GM12878 (cell line): ENCODE measurements around the gene NDRG4. TPM values are rescaled to one million over a fixed set of nuclear protein-coding genes. Genes with fewer than 3 reads are reported as not detected.
A peak's percentile ranks its signal among the peaks of the same experiment; 100 is the strongest.

ENCODE experiments used
- ATAC-seq: fragments of 200-7000 bp; cut with Tn5 transposase; 3 replicates; pipeline ENCODE4 v1.9.1; 2020; ENCODE audit warnings: mild to moderate bottlenecking, moderate library complexity
- BruUV-seq: library from RNA; stranded (reverse); fragments of 400-500 nt; replicated peaks from 2 replicates; lab custom pipeline; 2021; lab: Mats Ljungman, UMichigan
- CTCF ChIA-PET: fragments of 300-600 bp; sonication (Branson Sonifier 250); formaldehyde crosslinking; extraction: SDS; loops from one replicate; lab custom pipeline; 2021; ENCODE audit warnings: inconsistent platforms; lab: Yijun Ruan, JAX
- POLR2A ChIA-PET: fragments of 350-600 bp; formaldehyde crosslinking; extraction: SDS; loops from one replicate; lab custom pipeline; 2021; ENCODE audit warnings: inconsistent platforms; lab: Charles Lee
- RAD21 ChIA-PET: fragments of 300-600 bp; sonication (Branson Sonifier 250); formaldehyde crosslinking; loops from one replicate; lab custom pipeline; 2023; ENCODE audit warnings: antibody characterized with exemption; ENCODE audit not compliant: unreplicated experiment; lab: Charles Lee
- SMC1A ChIA-PET: fragments of 300-600 bp; sonication (Branson Sonifier 250); formaldehyde crosslinking; loops from one replicate; lab custom pipeline; 2023; ENCODE audit not compliant: unreplicated experiment, uncharacterized antibody; lab: Charles Lee
- DNase-seq: peaks from one replicate; pipeline ENCODE4 v3.0.0-alpha.2; 2011; ENCODE audit warnings: low read depth, low spot score
- FAIRE-seq: peaks from 3 replicates; lab custom pipeline; 2011; peaks lifted over from hg19 to GRCh38; lab: Jason Lieb, UNC
- H2AFZ ChIP-seq: 2 replicates; pipeline ENCODE4 v1.6.0; 2011; ENCODE audit warnings: low read depth, low read length, control low read depth; ENCODE audit not compliant: control insufficient read depth
- H3K27ac ChIP-seq: 2 replicates; pipeline ENCODE4 v1.5.1; 2011; ENCODE audit warnings: control low read depth; ENCODE audit not compliant: control insufficient read depth, insufficient read depth
- H3K27me3 ChIP-seq, 2 experiments: replicated peaks in 1 of 2; 2 replicates each; pipeline versions ENCODE4 v1.6.0 to v1.6.1; 2011; ENCODE audit warnings: low read length in 1 of 2; ENCODE audit not compliant: control insufficient read depth in 2 of 2, insufficient read depth in 2 of 2
- H3K36me3 ChIP-seq, 2 experiments: 2 replicates each; pipeline ENCODE4 v1.5.1; 2011; ENCODE audit warnings: low read length in 1 of 2; ENCODE audit not compliant: control insufficient read depth in 2 of 2, insufficient read depth in 2 of 2
- H3K4me1 ChIP-seq: 2 replicates; pipeline ENCODE4 v1.6.1; 2011; ENCODE audit warnings: mild to moderate bottlenecking, low read length, moderate library complexity, mixed read lengths; ENCODE audit not compliant: control insufficient read depth, insufficient read depth
- H3K4me2 ChIP-seq: 2 replicates; pipeline ENCODE4 v1.6.0; 2011; ENCODE audit warnings: control low read depth; ENCODE audit not compliant: control insufficient read depth, insufficient read depth
- H3K4me3 ChIP-seq: fragments of 200-600 bp; sonication (generic); 2 replicates; pipeline ENCODE4 v1.5.1; 2016
- H3K79me2 ChIP-seq: 2 replicates; pipeline ENCODE4 v1.6.0; 2011; ENCODE audit warnings: low read length; ENCODE audit not compliant: control insufficient read depth, insufficient read depth
- H3K9ac ChIP-seq: 2 replicates; pipeline ENCODE4 v1.8.0; 2011; ENCODE audit warnings: low read length, control low read depth, mixed read lengths; ENCODE audit not compliant: control insufficient read depth, insufficient read depth
- H3K9me3 ChIP-seq: replicated peaks from 3 replicates; pipeline ENCODE4 v1.5.1; 2011; ENCODE audit warnings: mild to moderate bottlenecking, low read length; ENCODE audit not compliant: control insufficient read depth, insufficient read depth
- H4K20me1 ChIP-seq: 2 replicates; pipeline ENCODE4 v1.6.0; 2011; ENCODE audit not compliant: control insufficient read depth, insufficient read depth
- BACH1 ChIP-seq: fragments of 450-650 bp; IDR thresholded peaks from 2 replicates; pipeline ENCODE4 v1.6.1; 2017; ENCODE audit warnings: mild to moderate bottlenecking, borderline replicate concordance
- CHD1 ChIP-seq: IDR thresholded peaks from 2 replicates; pipeline ENCODE4 v1.6.1; 2012; ENCODE audit warnings: low read depth, low read length, improper control_type of control experiment
- NFYA ChIP-seq: IDR thresholded peaks from 2 replicates; pipeline ENCODE4 v1.6.1; 2011; ENCODE audit warnings: low read depth, mild to moderate bottlenecking, low read length, improper control_type of control experiment, borderline replicate concordance
- POLR2AphosphoS5 ChIP-seq: IDR thresholded peaks from 2 replicates; pipeline ENCODE4 v1.6.1; 2011; ENCODE audit warnings: mild to moderate bottlenecking, low read length, inconsistent platforms
- RELA ChIP-seq: fragments of 450-650 bp; IDR thresholded peaks from 2 replicates; pipeline ENCODE4 v1.8.0; 2014; ENCODE audit warnings: borderline replicate concordance; ENCODE audit not compliant: partially characterized antibody
- SMARCA5 ChIP-seq: fragments of 450-650 bp; IDR thresholded peaks from 2 replicates; pipeline ENCODE4 v1.6.1; 2017; ENCODE audit warnings: mild to moderate bottlenecking
- ZNF24 ChIP-seq: fragments of 450-650 bp; IDR thresholded peaks from 2 replicates; pipeline ENCODE4 v1.6.1; 2017; ENCODE audit warnings: antibody characterized with exemption, mild to moderate bottlenecking
- WGBS: methylation state at CpG from one replicate; pipeline ENCODE4 v1.1.6; 2016; ENCODE audit warnings: low lambda C conversion rate; ENCODE audit not compliant: insufficient replicate concordance, insufficient coverage; ENCODE audit errors: missing lambda C conversion rate; 5-methylcytosine and 5-hydroxymethylcytosine counted together
- in situ Hi-C: fragments of 300-500 bp; cut with MboI; formaldehyde crosslinking; loops from 9 replicates; pipeline ENCODE4 v1.14.3; 2018; ENCODE audit warnings: mixed read lengths
- intact Hi-C: fragments of 100-400 bp; cut with micrococcal nuclease; formaldehyde crosslinking; loops from one replicate; pipeline ENCODE4 v1.14.2; 2022; ENCODE audit not compliant: unreplicated experiment
- polyA plus RNA-seq, 11 experiments: library from polyadenylated mRNA; depleted of rRNA in 4 of 11; unstranded in 6 of 11; stranded (reverse) in 5 of 11; fragments of >200 nt; fragmentation: Nextera tagmentation in 4 of 11; fragmentation: Illumina TruSeq in 1 of 11; extraction: Ambion mirVana in 4 of 11; extraction: Trizol in 1 of 11; gene quantifications; 1 replicate in 1 of 11; 2 replicates in 10 of 11; pipeline versions ENCODE4 v1.2.1 to v1.2.3, GENCODE V29; 2011 to 2016; ENCODE audit warnings: inconsistent platforms in 2 of 11, missing spikeins in 2 of 11, low read depth in 1 of 11
- total RNA-seq, 4 experiments: library from RNA; depleted of rRNA in 3 of 4; stranded (reverse); fragments of >200 nt in 3 of 4; fragmentation: Illumina TruSeq in 1 of 4; extraction: Trizol in 1 of 4; gene quantifications; 2 replicates each; pipeline versions ENCODE4 v1.2.1 to v1.2.3, GENCODE V29; 2013 to 2021
- TF ChIP-seq, protein P1 (sequence below): fragments of 450-650 bp; IDR thresholded peaks from 2 replicates; pipeline ENCODE4 v1.6.1; 2018; ENCODE audit warnings: borderline replicate concordance, mild to moderate bottlenecking; ENCODE audit not compliant: partially characterized antibody

The NDRG4 gene
- total and polyA plus RNA-seq, 10 of the 15 experiments (the other 5 are each of a cell fraction or from before 2014, with no cell fraction given), result 0.33 to 3.8 (median 2.5) TPM

DNA sequence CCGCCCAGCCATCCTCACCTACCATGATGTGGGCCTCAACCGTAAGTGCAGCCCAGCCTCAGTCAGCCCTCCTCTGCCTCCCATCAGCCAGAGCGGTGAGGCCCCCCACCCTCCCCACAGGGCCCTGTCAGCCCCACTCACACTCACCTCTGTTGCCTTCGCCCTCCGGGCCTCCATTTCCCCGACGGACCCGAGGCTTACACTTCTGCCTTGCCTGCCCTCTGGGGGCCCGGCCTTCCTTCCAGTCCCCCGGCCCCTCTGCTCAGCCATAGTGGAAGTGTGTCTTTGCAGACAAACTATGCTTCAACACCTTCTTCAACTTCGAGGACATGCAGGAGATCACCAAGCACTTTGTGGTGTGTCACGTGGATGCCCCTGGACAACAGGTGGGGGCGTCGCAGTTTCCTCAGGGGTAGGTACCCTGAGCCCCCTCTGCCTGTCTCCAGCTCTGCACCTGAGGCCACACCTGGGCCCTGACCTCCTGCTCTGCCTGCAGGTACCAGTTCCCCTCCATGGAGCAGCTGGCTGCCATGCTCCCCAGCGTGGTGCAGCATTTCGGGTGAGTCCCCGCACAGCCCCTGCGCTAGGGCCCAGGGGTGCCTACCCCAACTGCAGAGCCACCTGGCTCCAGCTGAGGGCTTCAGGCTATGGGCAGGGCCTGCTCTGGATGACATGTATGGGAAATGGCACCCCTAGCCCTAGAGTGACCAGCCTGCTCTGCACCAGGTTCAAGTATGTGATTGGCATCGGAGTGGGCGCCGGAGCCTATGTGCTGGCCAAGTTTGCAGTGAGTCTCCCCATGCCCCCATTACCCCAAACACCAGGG, 4.1 kb downstream of the NDRG4 start (continued):
- TF ChIP-seq SMARCA5, result no peak
- TF ChIP-seq NFYA, result no peak
- no peak for TF ChIP-seq CHD1
- TF ChIP-seq ZNF24, result no peak

DNA sequence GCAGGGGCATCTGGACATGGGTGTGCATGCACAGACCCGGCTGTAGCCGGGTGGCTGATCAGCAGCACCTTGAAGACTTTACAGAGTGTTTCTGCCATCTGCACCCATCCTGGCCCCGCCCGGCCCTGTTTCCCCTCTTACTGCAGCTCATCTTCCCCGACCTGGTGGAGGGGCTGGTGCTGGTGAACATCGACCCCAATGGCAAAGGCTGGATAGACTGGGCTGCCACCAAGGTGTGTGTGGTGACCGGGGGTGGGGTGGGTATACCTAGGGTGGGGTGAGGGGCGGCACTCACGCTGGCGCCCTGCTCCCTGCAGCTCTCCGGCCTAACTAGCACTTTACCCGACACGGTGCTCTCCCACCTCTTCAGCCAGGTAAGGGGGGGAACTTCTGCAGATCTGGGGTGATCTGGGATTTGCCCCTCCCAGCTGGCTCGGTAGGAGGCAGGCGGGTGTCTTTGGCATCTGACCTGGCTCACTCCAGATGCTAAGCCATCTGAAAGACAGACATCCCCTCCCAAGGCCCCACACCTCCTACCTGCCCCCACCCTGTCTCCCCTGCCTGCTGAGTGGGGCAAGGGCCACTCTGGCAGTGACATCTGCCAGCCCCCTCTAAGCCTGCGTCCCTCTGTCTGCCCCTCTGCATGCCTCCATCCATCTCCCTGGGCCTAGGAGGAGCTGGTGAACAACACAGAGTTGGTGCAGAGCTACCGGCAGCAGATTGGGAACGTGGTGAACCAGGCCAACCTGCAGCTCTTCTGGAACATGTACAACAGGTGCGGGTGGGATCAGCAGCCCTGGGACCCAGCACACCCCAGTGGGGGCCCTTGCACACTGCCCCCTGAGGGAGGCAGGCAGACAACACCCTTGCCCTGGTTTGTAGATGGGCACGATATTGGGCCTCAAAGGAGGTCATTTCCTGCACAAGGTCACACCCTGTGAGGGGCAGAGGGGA, 6.6 kb downstream of the NDRG4 start:
- RAD21 ChIA-PET, result no interaction called here
- no peaks in the 10 kb centered on the region for H3K79me2 ChIP-seq
- POLR2A ChIA-PET, result no interaction called here
- H3K27ac ChIP-seq, result no peak overlapping the region
- no peak overlapping the region for H2AFZ ChIP-seq
- H3K9me3 ChIP-seq, result no peaks in the 10 kb centered on the region
- H3K9ac ChIP-seq, result no peak overlapping the region
- intact Hi-C loops, result no loop called here
- no peaks in the 10 kb centered on the region for H4K20me1 ChIP-seq
- CTCF ChIA-PET, result interaction anchor here (1.2 to 1.4 kb wide), 2 partner anchors 11 to 154 kb away, joined by 5 read pairs; no protein-coding TSS in a partner anchor
- SMC1A ChIA-PET, result no interaction called here
- DNase-seq (no peak), FAIRE-seq (no peak), ATAC-seq (peak; percentile 17; the same call in 1 of the 3 replicates)
- H3K4me2 ChIP-seq, result no peak overlapping the region
- in situ Hi-C loops, result loop anchor here (25.0 kb wide), 1 partner anchor 231 kb away; the partner anchor contains the start of gene GOT2
- BruUV-seq, result no TSS peak
- H3K4me1 ChIP-seq, result no peaks in the 10 kb centered on the region
- 0 out of 4 replicates have a peak, but pooled peaks cover 0 to 2% of the 10 kb centered on the region in 2 experiments for H3K27me3 ChIP-seq
- H3K4me3 ChIP-seq, result no peak overlapping the region
- 71% methylated on average over 20 of the region's 20 CpGs for WGBS
- no peaks in the 10 kb centered on the region for H3K36me3 ChIP-seq
- TF ChIP-seq RELA (no peak), BACH1 (no peak), POLR2AphosphoS5 (no peak)
- TF ChIP-seq, protein P1, sequence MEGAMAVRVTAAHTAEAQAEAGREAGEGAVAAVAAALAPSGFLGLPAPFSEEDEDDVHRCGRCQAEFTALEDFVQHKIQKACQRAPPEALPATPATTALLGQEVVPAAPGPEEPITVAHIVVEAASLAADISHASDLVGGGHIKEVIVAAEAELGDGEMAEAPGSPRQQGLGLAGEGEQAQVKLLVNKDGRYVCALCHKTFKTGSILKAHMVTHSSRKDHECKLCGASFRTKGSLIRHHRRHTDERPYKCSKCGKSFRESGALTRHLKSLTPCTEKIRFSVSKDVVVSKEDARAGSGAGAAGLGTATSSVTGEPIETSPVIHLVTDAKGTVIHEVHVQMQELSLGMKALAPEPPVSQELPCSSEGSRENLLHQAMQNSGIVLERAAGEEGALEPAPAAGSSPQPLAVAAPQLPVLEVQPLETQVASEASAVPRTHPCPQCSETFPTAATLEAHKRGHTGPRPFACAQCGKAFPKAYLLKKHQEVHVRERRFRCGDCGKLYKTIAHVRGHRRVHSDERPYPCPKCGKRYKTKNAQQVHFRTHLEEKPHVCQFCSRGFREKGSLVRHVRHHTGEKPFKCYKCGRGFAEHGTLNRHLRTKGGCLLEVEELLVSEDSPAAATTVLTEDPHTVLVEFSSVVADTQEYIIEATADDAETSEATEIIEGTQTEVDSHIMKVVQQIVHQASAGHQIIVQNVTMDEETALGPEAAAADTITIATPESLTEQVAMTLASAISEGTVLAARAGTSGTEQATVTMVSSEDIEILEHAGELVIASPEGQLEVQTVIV, result no peak
